ENCODE measurements around the gene STN1.
A peak's percentile ranks its signal among the peaks of the same experiment; 100 is the strongest.

STN1 gene, protein sequence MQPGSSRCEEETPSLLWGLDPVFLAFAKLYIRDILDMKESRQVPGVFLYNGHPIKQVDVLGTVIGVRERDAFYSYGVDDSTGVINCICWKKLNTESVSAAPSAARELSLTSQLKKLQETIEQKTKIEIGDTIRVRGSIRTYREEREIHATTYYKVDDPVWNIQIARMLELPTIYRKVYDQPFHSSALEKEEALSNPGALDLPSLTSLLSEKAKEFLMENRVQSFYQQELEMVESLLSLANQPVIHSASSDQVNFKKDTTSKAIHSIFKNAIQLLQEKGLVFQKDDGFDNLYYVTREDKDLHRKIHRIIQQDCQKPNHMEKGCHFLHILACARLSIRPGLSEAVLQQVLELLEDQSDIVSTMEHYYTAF

DNA sequence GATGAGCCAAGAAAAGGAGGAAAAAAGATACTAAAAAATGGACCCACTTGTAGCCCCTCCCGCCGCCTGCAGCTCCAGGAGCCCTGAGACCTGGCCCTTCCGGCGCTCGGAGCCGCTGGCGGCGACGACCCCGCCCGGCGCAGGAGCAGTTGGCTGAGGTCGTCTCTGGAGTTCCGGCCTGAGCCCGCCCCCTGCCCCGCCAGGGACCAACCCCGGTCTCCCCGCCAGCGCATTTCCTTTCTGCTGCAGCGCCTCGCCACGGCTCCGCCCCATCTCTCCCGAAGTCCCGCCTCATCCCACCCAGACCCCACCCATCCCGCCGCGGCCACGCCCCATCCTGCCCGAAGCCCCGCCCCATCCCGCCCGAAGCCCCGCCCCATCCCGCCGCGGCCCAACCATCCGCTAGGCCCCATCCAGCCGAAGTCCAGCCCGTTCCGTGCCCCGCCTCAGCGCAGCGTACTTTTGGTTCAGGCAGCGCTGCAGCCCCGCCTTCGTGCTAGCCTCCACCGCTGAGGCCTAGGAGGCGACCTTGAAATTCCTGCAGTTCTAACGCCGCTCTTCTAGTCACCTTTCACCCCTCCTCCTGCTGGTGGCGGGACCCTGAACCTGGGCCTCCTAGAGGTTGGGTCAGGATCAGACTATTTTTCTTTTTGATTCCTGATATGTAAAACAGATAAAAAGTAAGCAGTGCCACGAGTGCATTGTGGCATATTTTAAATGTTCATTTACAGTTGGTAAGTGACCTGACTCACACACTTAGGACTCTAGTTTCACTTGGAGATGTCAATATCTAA lies at the start of gene STN1:
Gene STN1, minus strand, starts transcription at position 132 of the 794 bp plus-strand sequence. CDS start 590 bp downstream, outside the sequence.
- peak; percentile 68 to 87 for DNase-seq

DNA sequence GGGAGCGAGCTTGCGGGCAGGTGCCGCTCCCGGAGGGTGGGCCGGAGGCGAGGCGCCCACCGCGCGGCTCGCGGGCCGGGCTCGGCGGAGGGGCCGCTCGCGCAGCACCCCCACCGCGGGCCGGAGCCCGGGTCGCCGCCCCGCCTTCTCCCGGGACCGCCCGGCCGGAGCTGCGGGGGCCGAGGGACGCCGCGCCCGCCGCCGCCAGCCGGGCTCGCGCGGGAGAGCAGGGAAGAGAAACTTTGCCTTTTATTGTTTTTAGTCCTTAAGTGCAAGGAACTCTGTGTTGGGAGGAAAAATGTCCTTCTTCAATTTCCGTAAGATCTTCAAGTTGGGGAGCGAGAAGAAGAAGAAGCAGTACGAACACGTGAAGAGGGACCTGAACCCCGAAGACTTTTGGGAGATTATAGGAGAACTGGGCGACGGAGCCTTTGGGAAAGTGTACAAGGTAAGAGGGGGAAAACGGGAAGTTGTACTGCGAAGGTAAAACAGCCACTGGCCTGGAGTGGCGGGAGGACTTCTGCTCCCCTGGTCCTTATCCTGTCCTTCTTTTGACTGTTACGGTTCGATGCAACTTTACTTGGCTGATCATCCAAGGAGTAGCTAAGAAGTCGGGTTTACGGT lies 49.6 kb upstream of the STN1 start:
- DNase-seq = peak; percentile 5 to 23

DNA sequence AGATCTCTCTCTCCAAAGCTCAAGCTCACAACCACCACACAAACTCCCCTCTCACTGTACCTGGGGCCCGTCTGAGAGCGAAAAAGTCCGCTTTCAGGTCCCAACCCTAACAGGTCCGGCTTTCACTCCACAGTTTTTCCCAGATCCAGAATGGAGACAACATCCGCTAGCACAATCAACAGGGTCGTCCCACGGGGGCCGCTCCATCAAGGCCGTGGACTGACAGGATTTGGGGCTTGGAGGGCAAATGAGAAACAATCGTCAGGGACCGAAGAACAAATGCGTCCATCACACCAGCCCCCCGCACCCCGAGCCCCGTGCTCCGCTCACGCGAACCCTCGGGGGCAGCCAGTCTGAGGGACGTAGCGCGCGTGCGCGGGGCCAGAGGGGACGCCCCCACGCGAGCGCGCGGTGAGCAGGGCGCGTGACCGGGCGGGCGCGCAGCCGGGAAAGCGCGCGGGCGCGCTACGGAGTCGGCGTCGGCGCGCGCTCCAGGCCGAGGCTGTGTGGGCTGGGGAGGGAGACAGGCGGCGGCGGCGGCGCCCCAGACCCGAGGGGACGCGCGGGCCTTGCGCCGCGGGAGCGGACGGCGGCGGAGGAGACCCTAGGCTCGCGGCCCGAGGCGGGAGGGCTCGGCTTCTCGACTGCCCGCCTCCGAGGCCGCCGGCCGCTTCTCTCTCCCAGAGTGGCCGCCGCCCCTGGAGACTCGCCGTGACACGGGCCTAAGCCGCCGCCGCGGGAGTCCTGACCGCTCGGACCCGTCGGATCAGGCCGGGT lies 48.9 kb upstream of the STN1 start, which contains the start of gene SLK:
Gene SLK, plus strand, starts transcription at position 470 of the 777 bp plus-strand sequence. CDS start 606 bp downstream, outside the sequence.
- peak; percentile 43 to 82 for DNase-seq

DNA sequence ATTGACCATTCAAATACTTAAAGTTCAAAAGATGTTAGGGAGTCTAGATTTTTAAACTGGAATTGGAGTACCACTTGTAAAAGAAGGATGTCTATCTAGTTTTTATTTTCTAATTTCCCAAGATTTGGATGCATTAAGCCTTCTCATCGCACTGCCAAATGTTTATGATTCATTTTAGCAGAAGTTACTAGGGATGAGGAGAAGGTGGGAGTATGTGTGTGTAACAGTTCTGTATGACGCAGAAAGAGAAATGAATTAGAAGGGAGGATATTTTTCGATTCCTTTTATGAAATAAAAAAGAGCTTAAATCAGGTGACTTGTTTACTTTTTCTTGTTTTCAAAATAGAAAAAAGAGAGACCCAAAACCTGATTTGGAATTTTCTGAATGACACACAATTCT lies 42.1 kb upstream of the STN1 start:
- DNase-seq = no peak

DNA sequence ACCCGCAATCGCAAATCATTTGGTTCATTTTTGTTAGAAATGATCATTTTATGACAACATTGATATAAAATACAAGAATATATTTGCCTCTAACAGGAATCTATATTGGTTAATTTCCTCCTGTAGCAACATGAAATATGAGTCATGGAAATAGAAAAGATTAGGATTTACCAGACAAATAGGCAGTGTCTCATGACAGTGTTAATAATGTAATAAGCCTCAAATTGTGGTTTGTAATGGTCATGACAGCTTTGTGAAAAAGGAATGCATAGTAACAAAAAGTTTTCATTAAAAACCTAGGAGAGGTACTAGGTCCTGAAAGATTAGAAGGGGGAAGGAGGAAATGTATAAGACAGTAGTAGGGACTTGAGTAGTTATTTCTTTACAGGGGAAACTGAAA lies 41.0 kb upstream of the STN1 start:
- no peak for DNase-seq

DNA sequence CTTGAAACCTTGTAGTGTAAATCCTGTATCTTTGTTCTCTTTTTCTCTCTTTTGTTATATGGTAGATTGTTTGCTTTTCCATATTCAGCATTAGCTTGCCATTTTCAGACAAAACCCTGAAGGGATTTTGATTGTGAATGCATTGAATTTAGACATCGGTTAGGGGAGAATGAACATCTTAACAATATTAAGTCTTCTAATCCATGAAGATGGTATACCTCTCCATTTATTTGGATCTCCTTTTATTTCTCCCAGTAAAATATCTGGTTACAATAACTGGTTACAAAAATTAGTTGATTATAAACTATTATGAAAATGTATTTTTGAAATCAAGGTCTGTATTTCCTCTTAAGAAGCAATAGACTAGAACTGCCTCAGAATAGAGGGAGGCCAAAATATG lies 36.6 kb upstream of the STN1 start:
- DNase-seq = no peak

DNA sequence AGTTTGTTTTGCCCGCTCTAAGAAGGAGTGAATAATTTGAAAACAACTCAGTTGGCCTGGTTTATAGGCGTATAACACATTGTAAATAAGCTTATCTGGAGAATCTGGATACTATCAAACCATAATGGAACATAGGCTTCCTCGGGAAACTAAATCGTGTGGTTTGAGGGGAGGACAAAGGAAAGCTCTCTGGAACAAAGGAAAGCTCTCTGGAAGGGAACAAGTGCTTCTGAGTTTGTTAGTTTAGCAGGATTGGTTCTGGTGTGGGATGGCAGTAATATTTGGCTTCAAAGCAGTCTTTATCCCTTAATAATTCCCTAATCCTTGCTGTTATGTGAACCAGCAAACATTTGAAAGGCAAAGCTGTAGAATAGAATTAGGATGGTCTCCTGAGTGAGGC lies 34.0 kb upstream of the STN1 start:
- no peak for DNase-seq

DNA sequence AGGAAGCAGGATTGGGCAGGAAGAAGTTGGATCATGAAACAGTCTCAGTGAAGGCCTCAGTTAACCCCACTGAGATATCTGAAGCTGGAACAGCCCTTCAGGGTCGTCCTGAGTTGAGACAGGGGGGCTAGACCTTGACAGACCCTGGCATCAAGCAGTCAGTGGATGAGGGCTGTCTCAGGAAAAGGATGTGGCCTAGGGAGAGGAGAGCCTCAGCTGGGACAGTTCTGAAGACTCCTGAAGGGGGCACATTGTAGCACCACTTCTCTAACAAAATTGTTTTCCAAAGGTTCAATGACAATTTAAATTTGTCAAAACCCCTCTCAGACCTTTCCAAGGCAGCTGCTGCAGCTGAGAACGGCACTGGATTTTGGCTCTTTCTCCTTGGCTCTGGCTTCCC lies 33.2 kb upstream of the STN1 start:
- no peak for DNase-seq

DNA sequence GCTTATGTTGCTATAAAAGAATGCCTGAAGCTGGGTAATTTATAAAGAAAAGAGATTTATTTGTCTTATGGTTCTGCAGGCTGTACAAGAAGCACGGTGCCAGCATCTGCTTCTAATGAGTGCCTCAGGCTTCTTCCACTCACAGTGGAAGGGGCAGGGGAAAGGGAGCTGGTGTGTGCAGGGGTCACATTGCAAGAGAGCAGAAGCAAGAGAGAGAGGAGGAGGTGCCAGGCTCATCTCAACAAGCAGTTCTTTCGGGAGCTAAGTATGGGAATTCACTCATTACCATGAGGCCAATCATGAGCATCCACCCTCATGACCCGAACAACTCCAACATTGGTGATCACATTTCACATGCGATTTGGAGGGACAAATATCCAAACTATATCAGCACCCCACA lies 31.7 kb upstream of the STN1 start:
- DNase-seq = no peak

DNA sequence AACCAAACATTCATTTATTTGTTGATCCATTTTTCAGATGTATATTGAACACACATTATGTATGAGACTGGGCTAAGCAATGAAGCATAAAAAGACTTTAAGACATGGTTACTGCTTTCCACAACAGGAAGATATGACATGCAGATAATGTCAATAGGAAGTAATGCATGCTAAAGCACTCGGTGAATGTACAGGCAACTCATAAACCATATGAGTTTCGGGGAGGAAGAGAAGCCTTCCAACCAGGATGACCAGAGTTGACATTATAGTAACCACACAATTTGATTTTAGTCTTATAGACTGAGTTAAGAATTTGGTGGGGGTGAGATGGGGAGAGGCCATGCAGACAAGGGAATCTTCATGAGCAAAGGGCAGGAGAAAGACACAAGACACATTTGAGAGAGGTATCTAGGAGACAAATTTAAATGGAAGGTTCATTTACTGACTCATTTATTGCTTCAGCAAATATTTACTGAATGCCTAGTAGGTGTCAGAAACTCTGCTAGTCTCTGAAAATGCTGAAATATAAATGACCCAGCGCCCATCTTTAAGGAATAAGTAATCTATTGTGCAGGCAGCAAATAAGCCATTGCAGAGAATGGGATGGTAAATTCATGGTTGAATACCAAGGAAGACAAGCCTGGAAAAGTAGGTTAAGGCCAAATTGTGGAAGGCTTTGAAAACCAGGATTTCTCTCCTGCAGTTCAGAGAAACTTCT lies 30.0 kb upstream of the STN1 start:
- DNase-seq = no peak

DNA sequence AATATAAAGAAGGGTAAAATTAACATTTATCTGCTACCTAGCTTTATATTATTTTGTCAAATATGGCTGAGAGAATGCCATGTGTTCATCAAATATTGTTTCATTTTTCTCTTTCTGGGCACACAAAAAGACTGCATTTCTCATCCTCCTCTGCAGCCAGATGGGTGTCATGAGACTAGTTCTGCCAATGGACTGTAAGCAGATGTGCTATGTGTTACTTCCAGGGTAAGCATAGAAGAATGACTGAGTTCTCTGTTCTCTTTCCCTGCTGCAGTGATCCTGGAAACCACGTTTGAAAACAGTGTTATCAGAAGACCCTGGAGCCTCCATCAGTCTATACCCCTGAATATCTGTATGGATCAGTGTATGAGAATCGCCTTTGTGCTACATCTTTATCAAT lies 24.9 kb upstream of the STN1 start:
- DNase-seq = no peak

DNA sequence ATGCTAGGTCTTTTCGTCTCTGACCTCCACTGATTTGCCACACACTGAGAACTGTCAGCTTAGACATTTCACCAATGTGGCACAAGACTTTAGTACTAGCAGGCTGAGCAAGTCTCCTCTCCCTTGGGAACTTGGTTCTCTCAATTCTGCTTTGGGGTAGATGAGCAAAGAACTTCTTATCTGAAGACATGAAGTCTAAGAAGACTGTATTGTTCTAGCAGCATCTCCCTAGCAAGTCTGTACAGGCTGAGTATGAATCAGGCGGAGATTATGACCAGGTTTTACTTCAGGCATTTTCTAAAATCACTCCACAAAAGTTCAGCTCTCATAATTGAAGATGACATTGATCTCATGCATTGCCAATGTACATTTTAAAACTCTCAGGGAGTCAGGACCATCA lies 23.8 kb upstream of the STN1 start:
- DNase-seq = no peak

DNA sequence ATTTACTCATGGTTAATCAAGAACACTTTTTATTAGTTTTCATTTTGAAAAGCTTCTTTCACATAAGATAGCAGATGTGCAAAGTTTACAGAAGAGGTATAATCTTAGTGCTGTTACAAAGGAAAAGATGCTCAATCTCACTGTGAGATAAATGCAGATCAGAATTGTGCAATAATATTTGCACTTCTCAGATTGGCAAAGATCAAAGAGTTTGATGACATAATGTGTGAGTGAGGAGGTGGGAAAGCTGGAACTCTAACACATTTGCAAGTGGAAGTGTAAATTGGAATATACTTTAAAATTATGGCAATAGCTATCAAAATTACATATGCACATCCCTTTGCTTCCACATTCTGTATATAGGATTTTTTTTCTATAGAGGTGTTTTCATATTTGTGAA lies 21.5 kb upstream of the STN1 start:
- no peak for DNase-seq

DNA sequence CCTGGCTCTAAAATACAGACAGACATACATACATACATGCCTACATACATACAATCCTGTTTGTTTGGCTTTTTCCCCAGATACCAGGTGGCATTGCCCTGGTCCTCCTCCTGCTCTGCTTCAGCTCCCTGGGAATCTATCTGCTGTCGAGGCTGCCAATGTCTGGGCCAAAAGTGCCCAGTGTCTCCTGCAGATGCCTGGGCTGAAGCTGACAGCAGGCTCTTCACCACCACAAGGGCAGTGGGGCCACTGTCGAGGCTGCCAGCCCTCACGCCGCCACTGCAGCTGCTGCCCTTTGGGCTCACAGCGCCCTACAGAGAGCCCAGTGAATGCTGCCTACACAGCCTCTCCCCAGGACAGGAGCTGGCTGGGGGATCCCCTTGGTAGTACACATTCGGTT lies 18.0 kb upstream of the STN1 start:
- DNase-seq = peak in 1 of 2 experiments; percentile 67

DNA sequence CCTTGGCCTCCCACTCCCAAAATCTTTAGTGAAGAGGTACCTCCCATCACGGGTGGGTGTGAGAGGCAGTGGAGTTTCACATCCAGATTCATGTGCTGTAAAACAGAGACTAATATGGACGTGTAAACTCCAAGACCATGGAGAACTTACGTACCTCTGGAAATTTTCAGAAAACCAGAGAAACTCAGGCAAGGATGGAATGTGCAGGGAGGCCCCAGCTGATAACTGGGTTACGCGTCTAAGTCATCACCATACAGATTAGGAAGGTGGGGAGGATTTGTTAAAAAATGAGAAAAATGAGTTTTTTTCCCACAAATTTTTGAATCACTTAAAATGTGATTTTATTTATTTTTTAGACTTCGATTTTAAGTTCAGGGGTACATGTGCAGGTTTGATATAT lies 16.3 kb upstream of the STN1 start:
- no peak for DNase-seq

DNA sequence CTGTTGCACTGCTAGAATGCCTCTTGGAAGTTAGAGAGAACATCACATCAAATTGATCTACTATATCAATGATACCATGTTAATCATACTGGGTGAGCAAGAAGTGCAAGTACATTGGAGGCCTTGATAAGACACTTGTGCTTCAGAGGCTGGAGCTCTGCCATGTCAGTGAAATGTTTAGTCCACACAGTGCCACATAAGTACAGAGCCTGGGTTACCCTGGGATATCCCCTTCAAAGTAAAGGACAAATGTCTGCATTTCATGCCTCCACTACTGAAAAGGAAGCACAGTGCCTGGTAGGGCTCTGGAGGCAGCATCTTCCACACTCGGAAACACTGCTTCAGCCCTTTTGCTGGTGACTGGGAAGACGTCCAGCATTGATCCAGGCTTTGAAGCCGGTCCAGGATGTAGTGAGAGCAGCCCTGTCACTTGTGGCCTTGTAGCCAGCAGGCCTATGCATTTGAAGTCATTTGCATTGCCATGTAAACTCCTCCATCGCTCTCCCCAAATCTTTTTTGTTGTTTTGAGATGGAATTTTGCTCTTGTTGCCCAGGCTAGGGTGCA lies 15.7 kb upstream of the STN1 start:
- peak; percentile 7 to 53 for DNase-seq

DNA sequence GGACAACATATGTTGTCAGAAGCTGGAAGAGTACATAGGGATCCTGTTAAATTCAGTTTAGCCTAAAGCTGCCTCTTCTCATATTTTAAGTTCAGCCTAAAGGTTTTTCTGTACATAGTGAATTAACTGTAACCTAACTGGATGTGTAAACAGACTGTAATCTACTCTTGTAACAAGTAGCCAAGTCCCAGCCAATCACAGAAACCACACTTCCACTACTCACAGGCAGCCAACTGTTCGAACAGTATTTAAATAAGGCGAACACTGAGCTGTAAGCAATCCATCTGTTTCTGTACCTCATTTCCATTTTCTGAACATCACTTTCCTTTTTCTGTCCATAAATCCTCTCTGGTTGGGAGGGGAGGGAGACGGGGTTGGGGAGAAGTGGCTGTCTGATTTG lies 15.0 kb upstream of the STN1 start:
- DNase-seq = peak; percentile 14 to 55

DNA sequence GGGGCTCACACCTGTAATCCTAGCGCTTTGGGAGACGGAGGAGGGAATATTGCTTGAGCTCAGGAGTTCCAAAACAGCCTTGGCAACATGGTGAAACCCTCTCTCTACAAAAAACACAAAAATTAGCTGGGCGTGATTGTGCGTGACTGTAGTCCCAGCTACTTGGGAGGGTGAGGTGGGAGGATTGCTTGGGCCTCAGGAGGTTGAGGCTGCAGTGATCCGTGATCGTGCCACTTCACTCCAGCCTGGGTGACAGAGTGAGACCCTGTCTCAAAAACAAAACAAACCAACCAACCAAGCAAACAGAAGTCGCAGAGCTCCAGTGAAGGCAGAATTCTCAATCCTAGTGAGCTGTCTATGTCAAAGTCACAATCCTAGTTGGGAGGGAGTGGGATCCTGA lies 14.3 kb upstream of the STN1 start:
- no peak for DNase-seq

DNA sequence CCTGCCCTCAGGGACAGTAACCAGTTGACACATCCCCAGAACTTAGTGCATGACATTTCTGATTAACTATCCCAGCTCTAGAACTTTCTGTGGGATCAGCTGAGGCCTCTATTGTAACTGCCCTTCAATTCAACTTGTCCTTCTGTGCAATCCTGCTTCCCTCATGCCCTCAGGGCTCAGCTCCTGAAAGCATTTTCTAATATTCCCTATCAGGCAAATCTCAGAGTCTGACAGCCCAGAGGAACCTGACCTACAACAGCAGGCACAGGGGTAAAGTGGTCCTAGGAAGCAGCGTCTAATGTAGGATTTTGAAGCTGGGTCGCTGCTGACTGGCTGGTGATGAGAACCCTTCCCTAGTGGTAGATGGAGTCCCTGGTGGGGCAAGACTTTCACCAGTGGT lies 13.6 kb upstream of the STN1 start:
- no peak for DNase-seq

DNA sequence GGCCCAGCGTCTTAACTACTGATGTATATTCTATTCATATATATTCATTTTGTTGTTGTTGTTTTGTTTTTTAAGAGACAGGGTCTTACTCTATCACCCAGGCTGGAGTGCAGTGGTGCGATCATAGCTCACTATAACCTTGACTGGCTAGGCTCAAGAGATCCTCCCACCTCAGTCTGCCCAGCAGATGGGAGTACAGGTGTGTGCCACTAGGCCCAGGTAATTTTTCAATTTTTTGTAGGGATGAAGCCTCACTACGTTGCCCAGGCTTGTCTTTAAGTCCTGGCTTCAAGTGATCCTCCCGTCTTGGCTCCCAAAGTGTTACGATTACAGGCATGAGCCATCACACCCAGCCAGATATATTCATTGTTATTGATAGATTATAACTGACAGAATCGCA lies 12.9 kb upstream of the STN1 start:
- DNase-seq = no peak

DNA sequence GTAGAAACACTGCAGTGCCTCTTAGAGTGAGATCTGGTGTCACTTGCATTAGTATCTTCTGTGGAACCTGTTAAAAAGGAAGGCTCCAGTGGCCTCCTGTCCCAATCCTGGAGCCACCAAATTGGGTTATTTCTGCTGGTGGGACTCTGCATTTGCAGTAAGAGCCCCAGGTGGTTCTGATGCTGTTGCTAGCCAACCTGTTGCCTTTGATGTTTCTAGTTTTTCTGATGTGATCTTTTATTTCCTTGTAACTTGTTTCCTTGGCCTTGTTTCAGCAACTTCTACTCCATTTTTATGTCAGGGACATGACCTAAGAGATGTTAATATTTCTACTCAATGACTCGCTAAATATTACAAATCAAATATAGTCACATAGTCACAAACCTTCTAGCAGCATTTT lies 12.5 kb upstream of the STN1 start:
- DNase-seq = no peak

DNA sequence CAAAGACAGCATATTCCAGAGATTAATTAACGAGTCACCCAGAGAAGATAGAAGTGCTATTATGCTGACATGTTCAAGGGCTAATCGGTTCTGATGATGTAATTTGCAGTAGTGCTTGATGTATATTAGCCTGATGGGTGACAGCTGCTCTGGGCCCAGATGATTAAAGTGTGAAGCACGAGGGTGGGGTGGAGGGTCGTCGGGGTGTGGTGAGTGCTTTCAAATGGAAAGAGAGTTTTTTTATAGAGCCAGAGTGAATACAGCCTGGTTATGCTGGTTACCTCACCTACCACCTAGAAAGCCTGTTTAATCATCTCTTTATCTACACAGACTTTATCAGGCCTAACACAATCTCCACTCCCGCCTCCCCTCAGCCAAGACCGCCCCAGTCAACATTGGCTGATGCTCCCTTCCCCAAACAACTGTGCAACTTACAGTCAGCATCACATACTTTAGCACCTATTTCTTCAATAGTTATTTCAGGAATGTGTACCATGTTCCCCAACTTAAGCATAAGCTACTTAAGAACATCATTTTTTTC lies 11.5 kb upstream of the STN1 start:
- no peak for DNase-seq
